Nephron (organoid): ENCODE measurements around the gene COX6A1.

Experiments used
- H3K27ac Mint-ChIP-seq, 3 experiments: 2 replicates each; pipeline ENCODE4 v1.8.0; 2020; ENCODE audit warnings: mixed read lengths in 3 of 3, mild to moderate bottlenecking in 2 of 3, moderate library complexity in 1 of 3
- H3K27me3 Mint-ChIP-seq: 2 replicates; pipeline ENCODE4 v1.8.0; 2021; ENCODE audit warnings: low read depth, mild to moderate bottlenecking, moderate library complexity, mixed read lengths
- H3K36me3 Mint-ChIP-seq: 2 replicates; pipeline ENCODE4 v1.8.0; 2020; ENCODE audit warnings: low read depth, mixed read lengths
- H3K4me1 Mint-ChIP-seq: 2 replicates; pipeline ENCODE4 v1.8.0; 2020; ENCODE audit warnings: mixed read lengths
- H3K4me3 Mint-ChIP-seq, 3 experiments: 2 replicates each; pipeline ENCODE4 v1.8.0; 2020; ENCODE audit warnings: mild to moderate bottlenecking in 3 of 3, mixed read lengths in 3 of 3, moderate library complexity in 2 of 3
- H3K9me3 Mint-ChIP-seq: 2 replicates; pipeline ENCODE4 v1.8.0; 2020; ENCODE audit warnings: mixed read lengths
- TF ChIP-seq, protein P1 (sequence below), 3 experiments: fragments of 200-600 bp; sonication (generic); IDR thresholded peaks; one replicate each; pipeline ENCODE4 v1.5.0; 2021; ENCODE audit warnings: antibody characterized with exemption in 3 of 3; ENCODE audit not compliant: unreplicated experiment in 3 of 3

Gene COX6A1

DNA sequence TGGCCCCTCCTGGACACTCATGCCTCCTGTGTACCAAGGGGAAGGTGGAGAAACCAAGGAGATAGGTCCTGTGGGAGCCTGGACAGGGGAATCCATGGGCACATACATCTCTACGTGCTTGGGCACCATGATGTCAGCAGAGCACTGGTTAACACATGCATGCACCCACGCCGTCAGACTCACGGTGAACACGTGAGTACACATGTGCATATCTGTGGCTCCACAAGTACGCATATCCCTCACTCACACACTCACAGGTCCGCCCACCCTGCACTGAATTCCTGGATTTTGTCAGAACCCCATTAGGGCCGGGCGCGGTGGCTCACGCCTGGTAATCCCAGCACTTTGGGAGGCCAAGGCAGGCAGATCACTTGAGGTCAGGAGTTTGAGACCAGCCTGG is 29.1 kb upstream of the COX6A1 start:
- H3K9me3 Mint-ChIP-seq = no peaks in the 10 kb centered on the region
- no peak overlapping the region for H3K27ac Mint-ChIP-seq
- H3K27me3 Mint-ChIP-seq = no peaks in the 10 kb centered on the region
- H3K4me1 Mint-ChIP-seq = peaks cover 11% of the 10 kb centered on the region
- H3K36me3 Mint-ChIP-seq = no peaks in the 10 kb centered on the region
- H3K4me3 Mint-ChIP-seq = no peak overlapping the region
- TF ChIP-seq, protein P1, sequence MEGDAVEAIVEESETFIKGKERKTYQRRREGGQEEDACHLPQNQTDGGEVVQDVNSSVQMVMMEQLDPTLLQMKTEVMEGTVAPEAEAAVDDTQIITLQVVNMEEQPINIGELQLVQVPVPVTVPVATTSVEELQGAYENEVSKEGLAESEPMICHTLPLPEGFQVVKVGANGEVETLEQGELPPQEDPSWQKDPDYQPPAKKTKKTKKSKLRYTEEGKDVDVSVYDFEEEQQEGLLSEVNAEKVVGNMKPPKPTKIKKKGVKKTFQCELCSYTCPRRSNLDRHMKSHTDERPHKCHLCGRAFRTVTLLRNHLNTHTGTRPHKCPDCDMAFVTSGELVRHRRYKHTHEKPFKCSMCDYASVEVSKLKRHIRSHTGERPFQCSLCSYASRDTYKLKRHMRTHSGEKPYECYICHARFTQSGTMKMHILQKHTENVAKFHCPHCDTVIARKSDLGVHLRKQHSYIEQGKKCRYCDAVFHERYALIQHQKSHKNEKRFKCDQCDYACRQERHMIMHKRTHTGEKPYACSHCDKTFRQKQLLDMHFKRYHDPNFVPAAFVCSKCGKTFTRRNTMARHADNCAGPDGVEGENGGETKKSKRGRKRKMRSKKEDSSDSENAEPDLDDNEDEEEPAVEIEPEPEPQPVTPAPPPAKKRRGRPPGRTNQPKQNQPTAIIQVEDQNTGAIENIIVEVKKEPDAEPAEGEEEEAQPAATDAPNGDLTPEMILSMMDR (IDR thresholded peaks at IDR 0.05; ENCODE audit: unreplicated experiment in 3 of 3) = no peak

DNA sequence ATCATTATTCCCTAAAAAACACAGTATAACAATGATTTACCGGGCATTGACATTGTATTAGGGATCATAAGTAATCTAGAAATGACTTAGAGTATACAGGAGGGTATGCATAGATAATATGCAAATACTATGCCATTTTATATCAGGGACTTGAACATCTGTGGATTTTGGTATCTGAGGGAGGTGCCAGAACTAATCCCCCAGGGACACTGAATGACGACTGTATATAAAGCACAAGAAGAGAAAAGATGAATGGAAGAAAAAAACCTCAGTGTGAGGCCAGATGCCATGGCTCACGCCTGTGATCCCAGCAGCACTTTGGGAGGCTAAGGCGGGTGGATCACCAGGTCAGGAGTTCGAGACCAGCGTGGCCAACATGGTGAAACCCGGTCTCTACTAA is 25.5 kb upstream of the COX6A1 start:
- peaks cover 18% of the 10 kb centered on the region for H3K4me1 Mint-ChIP-seq
- no peaks in the 10 kb centered on the region for H3K36me3 Mint-ChIP-seq
- H3K27ac Mint-ChIP-seq = peak overlapping the region; percentile 8 to 85 (median 71)
- H3K9me3 Mint-ChIP-seq = no peaks in the 10 kb centered on the region
- no peaks in the 10 kb centered on the region for H3K27me3 Mint-ChIP-seq
- no peak overlapping the region for H3K4me3 Mint-ChIP-seq
- TF ChIP-seq, protein P1 (IDR thresholded peaks at IDR 0.05; ENCODE audit: unreplicated experiment in 3 of 3) = no peak

DNA sequence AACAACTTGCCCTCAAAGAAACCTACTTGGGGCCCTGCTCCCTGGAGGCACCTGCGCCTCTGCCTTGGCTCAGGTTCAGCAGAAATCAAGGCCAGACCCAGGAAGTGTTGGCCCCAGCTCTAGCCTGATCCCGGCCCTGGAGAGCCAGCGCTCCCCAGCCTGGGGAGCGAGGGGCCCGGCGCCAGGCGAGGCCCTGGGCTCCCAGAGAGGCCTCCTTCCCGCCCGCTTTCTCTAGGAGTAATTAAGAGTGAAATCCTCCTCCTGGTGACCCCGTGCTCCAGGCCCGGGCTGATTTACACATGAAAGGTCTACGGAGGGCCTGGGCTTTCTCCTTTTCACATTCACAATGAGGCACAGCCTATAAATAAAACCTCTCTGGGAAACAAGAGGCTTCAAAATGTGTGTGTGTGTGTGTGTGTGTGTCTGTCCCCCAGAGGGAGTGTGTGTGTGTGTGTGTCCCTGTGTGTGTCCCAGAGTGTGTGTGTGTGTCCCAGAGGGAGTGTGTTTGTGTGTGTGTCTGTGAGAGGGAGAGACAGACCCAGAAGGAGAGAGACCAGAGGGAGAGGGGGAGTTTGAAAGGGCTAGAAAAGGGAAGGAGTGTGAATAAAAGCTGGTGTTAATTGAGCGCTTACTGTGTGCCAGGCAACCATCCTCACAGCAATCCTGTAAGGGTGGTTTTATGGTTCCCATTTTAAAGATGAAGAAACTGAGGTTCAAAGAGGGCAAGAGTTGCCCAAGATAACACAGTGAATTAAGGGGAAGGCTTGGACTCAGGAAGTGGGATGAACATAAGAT is 23.8 kb upstream of the COX6A1 start:
- Mint-ChIP-seq H3K9me3 (no peaks in the 10 kb centered on the region), H3K4me3 (peak overlapping the region; percentile 6 to 22 (median 11)), H3K27ac (peak overlapping the region; percentile 87 to 97 (median 95)), H3K36me3 (no peaks in the 10 kb centered on the region), H3K4me1 (peaks cover 18% of the 10 kb centered on the region), H3K27me3 (no peaks in the 10 kb centered on the region)
- TF ChIP-seq, protein P1 (IDR thresholded peaks at IDR 0.05; ENCODE audit: unreplicated experiment in 3 of 3) = no peak

DNA sequence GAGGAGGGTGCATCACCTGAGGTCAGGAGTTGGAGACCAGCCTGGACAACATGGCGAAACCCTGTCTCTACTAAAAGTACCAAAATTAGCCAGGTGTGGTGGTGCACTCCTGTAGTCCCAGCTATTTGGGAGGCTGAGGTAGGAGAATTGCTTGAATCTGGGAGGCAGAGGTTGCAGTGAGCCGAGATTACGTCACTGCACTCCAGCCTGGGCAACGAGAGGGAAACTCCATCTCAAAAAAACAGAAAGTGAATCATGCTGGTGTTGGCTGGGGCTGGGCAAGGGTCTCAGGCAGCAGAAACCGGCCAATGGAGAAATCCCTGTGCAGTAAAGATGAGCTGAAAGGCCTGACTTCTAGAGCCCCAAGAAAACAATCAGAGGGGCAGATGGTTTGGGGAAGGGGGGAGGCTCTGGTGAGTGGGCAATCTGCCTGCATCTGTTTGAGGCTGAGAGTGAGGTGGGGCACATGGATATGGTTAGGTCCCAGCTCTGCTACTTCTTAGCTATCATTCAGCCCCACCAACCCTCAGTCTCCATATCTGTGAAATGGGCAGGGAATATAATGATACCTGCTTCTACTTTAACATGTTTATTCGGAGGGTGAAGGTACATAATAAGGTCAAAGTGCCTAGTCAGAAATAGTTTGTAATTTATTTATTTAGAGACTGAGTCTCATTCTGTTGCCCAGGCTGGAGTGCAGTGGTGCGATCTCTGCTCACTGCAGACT is 21.3 kb upstream of the COX6A1 start:
- Mint-ChIP-seq H3K4me1 (peaks cover 18% of the 10 kb centered on the region), H3K9me3 (no peaks in the 10 kb centered on the region), H3K27me3 (no peaks in the 10 kb centered on the region), H3K4me3 (no peak overlapping the region), H3K36me3 (no peaks in the 10 kb centered on the region), H3K27ac (peak overlapping the region in 1 of 3 experiments; percentile 33)
- TF ChIP-seq, protein P1 (IDR thresholded peaks at IDR 0.05; ENCODE audit: unreplicated experiment in 3 of 3) = no peak

DNA sequence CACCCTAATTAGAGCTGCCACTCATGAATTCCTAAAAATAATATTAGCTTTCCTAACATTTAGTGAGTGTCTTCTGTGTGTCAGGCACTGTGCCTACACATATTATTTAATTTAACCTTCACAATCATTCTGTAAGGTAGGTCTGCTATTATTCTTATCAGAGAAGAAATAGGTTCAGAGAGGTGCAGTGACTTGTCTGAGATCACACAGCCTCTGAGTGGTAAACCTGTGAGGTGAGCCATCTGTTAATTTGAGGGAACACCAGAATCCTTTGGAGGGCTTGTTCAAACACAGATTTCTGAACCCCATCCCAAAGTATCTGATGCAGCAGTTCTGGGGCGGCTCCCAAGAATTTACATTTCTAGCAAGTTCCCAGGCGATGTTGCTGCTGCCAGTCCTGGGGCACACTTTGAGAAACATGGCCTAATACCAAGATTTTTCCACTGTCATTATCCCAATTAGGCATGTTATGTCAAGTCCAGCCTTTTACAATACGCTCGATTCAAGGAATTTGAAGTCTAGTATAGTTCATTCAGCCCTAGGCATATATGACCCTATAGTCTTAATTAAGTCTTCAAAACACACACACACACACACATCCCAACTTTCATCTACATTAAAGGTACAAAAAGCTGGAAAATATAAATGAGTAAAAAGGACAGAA is 19.9 kb upstream of the COX6A1 start:
- TF ChIP-seq, protein P1 (IDR thresholded peaks at IDR 0.05; ENCODE audit: unreplicated experiment in 3 of 3) = no peak
- H3K36me3 Mint-ChIP-seq = no peaks in the 10 kb centered on the region

More for the DNA sequence above, 19.9 kb upstream of the COX6A1 start:
- no peak overlapping the region for H3K4me3 Mint-ChIP-seq
- no peaks in the 10 kb centered on the region for H3K9me3 Mint-ChIP-seq
- H3K27me3 Mint-ChIP-seq = no peaks in the 10 kb centered on the region
- peaks cover 12% of the 10 kb centered on the region for H3K4me1 Mint-ChIP-seq
- H3K27ac Mint-ChIP-seq = peak overlapping the region in 1 of 3 experiments; percentile 48
